ENCODE measurements around the gene PRKCQ. TPM values are rescaled to one million over a fixed set of nuclear protein-coding genes. Genes with fewer than 3 reads are reported as not detected.

The PRKCQ gene
- total RNA-seq, 1 donor from 2014 or later, result 2.3 TPM

GRCh38 chr10:6490614-6491013, 89.5 kb downstream of the PRKCQ start:
- no peak for DNase-seq (ENCODE audit: low spot score in 2 of 2, unreplicated experiment in 2 of 2)
- TF ChIP-seq, protein P1, sequence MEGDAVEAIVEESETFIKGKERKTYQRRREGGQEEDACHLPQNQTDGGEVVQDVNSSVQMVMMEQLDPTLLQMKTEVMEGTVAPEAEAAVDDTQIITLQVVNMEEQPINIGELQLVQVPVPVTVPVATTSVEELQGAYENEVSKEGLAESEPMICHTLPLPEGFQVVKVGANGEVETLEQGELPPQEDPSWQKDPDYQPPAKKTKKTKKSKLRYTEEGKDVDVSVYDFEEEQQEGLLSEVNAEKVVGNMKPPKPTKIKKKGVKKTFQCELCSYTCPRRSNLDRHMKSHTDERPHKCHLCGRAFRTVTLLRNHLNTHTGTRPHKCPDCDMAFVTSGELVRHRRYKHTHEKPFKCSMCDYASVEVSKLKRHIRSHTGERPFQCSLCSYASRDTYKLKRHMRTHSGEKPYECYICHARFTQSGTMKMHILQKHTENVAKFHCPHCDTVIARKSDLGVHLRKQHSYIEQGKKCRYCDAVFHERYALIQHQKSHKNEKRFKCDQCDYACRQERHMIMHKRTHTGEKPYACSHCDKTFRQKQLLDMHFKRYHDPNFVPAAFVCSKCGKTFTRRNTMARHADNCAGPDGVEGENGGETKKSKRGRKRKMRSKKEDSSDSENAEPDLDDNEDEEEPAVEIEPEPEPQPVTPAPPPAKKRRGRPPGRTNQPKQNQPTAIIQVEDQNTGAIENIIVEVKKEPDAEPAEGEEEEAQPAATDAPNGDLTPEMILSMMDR (IDR thresholded peaks at IDR 0.05; ENCODE audit: unreplicated experiment), result no peak
- Mint-ChIP-seq H3K4me3 (no peak overlapping the region), H3K9me3 (no peaks in the 10 kb centered on the region), H3K27ac (no peak overlapping the region), H3K4me1 (no peaks in the 10 kb centered on the region), H3K27me3 (ENCODE audit: low read depth) (no peaks in the 10 kb centered on the region), H3K36me3 (peaks cover 2% of the 10 kb centered on the region)

DNA sequence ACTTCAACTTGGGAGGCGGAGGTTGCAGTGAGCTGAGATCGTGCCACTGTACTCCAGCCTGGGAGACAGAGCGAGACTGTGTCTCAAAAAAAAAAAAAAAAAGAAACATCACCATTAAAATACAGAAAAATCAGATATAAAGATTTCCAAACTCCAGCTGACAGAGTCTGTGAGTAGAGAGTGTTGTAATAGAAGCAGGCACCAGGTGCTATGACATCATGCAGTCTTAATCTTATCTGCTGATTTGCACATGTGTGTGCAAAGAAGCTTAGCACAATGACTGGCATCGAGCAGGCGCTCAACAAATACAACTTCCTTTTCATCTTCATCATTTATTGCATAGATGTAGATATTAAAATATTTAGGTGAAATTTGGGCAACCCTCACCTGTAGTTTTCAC, 92.2 kb downstream of the PRKCQ start:
- Mint-ChIP-seq H3K4me3 (no peak overlapping the region), H3K4me1 (no peaks in the 10 kb centered on the region), H3K27ac (no peak overlapping the region), H3K9me3 (no peaks in the 10 kb centered on the region), H3K27me3 (ENCODE audit: low read depth) (no peaks in the 10 kb centered on the region), H3K36me3 (peaks cover 2% of the 10 kb centered on the region)
- TF ChIP-seq, protein P1 (IDR thresholded peaks at IDR 0.05; ENCODE audit: unreplicated experiment), result no peak
- no peak for DNase-seq (ENCODE audit: low spot score in 2 of 2, unreplicated experiment in 2 of 2)

DNA sequence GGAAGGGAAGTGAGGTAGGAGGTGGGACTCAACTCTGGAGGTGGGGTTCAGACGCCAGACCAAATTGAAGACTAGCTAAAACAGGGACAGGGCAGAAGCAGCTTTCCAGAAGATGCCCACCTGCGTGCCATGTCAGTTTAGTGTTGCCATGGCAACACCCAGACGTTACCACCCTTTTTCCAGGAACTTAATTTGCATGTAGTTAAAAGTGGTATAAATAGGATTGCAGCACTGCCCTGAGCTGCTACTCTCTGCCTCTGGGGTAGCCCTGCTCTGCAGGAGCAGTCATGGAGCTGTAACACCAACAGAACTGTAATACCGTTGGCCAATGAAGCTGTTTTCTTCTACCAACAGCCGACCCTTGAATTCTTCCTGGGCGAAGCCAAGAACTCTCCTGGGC, 93.8 kb downstream of the PRKCQ start:
- no peak overlapping the region for H3K4me3 Mint-ChIP-seq

DNA sequence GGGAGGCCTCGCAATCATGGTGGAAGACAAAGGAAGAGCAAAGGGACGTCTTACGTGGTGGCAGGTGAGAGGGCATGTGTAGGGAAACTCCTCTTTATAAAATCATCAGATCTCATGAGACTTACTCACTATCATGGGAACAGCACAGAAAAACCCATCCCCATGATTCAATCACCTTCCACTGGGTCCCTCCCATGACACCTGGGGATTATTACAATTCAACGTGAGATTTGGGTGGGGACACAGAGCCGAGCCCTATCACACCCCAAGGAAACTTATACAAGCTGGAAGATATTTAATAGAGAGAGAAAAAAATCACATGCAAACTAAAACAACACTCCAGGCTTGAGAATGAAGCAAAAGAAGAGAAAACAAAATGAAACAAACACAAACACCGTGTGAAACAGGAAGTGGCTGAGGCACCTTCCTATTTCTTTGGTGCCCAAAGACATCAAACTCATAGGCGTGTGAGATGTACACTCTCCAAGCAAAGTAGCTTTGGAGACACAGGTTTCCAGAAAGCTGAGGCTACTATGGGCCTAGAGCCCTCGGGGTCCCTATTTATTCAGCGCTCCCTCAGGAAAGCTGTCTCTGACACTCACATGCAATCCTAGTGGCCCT, 97.2 kb downstream of the PRKCQ start:
- DNase-seq (ENCODE audit: low spot score in 2 of 2, unreplicated experiment in 2 of 2), result no peak
- Mint-ChIP-seq H3K4me1 (no peaks in the 10 kb centered on the region), H3K27me3 (ENCODE audit: low read depth) (no peaks in the 10 kb centered on the region), H3K9me3 (no peaks in the 10 kb centered on the region), H3K36me3 (peaks cover 3% of the 10 kb centered on the region), H3K27ac (no peak overlapping the region), H3K4me3 (no peak overlapping the region)
- TF ChIP-seq, protein P1 (IDR thresholded peaks at IDR 0.05; ENCODE audit: unreplicated experiment), result no peak

More for the DNA sequence above, 93.8 kb downstream of the PRKCQ start:
- H3K4me1 Mint-ChIP-seq, result no peaks in the 10 kb centered on the region
- TF ChIP-seq, protein P1 (IDR thresholded peaks at IDR 0.05; ENCODE audit: unreplicated experiment), result no peak
- peaks cover 3% of the 10 kb centered on the region for H3K36me3 Mint-ChIP-seq
- H3K9me3 Mint-ChIP-seq, result no peaks in the 10 kb centered on the region
- DNase-seq (ENCODE audit: low spot score in 2 of 2, unreplicated experiment in 2 of 2), result no peak
- H3K27ac Mint-ChIP-seq, result no peak overlapping the region
- H3K27me3 Mint-ChIP-seq (ENCODE audit: low read depth), result no peaks in the 10 kb centered on the region

- H3K36me3 Mint-ChIP-seq, result peaks cover 2% of the 10 kb centered on the region
- TF ChIP-seq, protein P1 (IDR thresholded peaks at IDR 0.05; ENCODE audit: unreplicated experiment), result no peak
- no peaks in the 10 kb centered on the region for H3K4me1 Mint-ChIP-seq
- H3K4me3 Mint-ChIP-seq, result no peak overlapping the region
- no peak for DNase-seq (ENCODE audit: low spot score in 2 of 2, unreplicated experiment in 2 of 2)
- no peaks in the 10 kb centered on the region for H3K27me3 Mint-ChIP-seq (ENCODE audit: low read depth)
- no peaks in the 10 kb centered on the region for H3K9me3 Mint-ChIP-seq
- H3K27ac Mint-ChIP-seq, result no peak overlapping the region
These were observed 101.4 kb downstream of the PRKCQ start for GRCh38 chr10:6478722-6479121.

GRCh38 chr10:6476989-6477388, 103.1 kb downstream of the PRKCQ start:
- Mint-ChIP-seq H3K36me3 (no peaks in the 10 kb centered on the region), H3K4me1 (no peaks in the 10 kb centered on the region), H3K9me3 (no peaks in the 10 kb centered on the region), H3K27ac (no peak overlapping the region), H3K4me3 (no peak overlapping the region), H3K27me3 (ENCODE audit: low read depth) (no peaks in the 10 kb centered on the region)
- no peak for DNase-seq (ENCODE audit: low spot score in 2 of 2, unreplicated experiment in 2 of 2)
- TF ChIP-seq, protein P1 (IDR thresholded peaks at IDR 0.05; ENCODE audit: unreplicated experiment), result no peak
